GM13977 (cell line): Measurements from ENCODE around the gene NABP2.
"Not testable (repeated sequence)": the region's sequence is repeated elsewhere in the genome, so short reads cannot be mapped to it uniquely, and the experiment has no call there.

Source experiments
- DNase-seq: peaks from one replicate; pipeline ENCODE4 v3.0.0; 2012; ENCODE audit warnings: low spot score
- CTCF ChIP-seq: IDR thresholded peaks from 2 replicates; pipeline ENCODE4 v1.5.1; 2012; ENCODE audit warnings: mild to moderate bottlenecking, control low read depth; ENCODE audit not compliant: insufficient read depth; ENCODE audit errors: extremely low read depth, missing control alignments
- in situ Hi-C: fragments of 300-500 bp; cut with MboI; formaldehyde crosslinking; loops from one replicate; pipeline ENCODE4 v1.12.0; 2022; ENCODE audit warnings: low sequenced_read_pairs, low pct_unique_long_range_greater_than_20kb, mixed read lengths, inconsistent platforms; ENCODE audit not compliant: unreplicated experiment

The NABP2 gene

GRCh38 chr12:56189918-56190694 lies 34.0 kb upstream of the NABP2 start:
- in situ Hi-C loops = no loop called here
- DNase-seq = peak; percentile 78
- TF ChIP-seq CTCF = no peak

- no peak for TF ChIP-seq CTCF
- DNase-seq = no peak
- in situ Hi-C loops = no loop called here
Measured at GRCh38 chr12:56190695-56191155, 33.4 kb upstream of the NABP2 start.

- DNase-seq = no peak
- in situ Hi-C loops = no loop called here
- TF ChIP-seq CTCF = no peak
Measured at GRCh38 chr12:56192582-56192981, 31.6 kb upstream of the NABP2 start.

GRCh38 chr12:56193025-56193578 lies 31.0 kb upstream of the NABP2 start:
- in situ Hi-C loops = no loop called here

GRCh38 chr12:56196818-56197550 lies 27.2 kb upstream of the NABP2 start:
- in situ Hi-C loops, DNase-seq: not testable (repeated sequence)

More at GRCh38 chr12:56193025-56193578, 31.0 kb upstream of the NABP2 start:
- TF ChIP-seq CTCF = peak; percentile 80
- DNase-seq = peak; percentile 82

GRCh38 chr12:56197921-56198635 lies 26.1 kb upstream of the NABP2 start:
- TF ChIP-seq CTCF = no peak

More at GRCh38 chr12:56197921-56198635, 26.1 kb upstream of the NABP2 start:
- in situ Hi-C loops = no loop called here
- DNase-seq = no peak
